GM23338 (cell line): Measurements from ENCODE around the gene NOP56. TPM values are rescaled to one million over a fixed set of nuclear protein-coding genes. Genes with fewer than 3 reads are reported as not detected.

Experiments used
- ATAC-seq: fragments of 200-7000 bp; cut with Tn5 transposase; 3 replicates; pipeline ENCODE4 v1.9.1; 2020
- DNase-seq: peaks from one replicate; pipeline ENCODE4 v3.0.0-alpha.2; 2015; ENCODE audit warnings: low spot score
- H2AFZ ChIP-seq: fragments of 200-600 bp; sonication (generic); 2 replicates; pipeline ENCODE4 v1.8.0; 2016; ENCODE audit warnings: antibody characterized with exemption, mild to moderate bottlenecking, moderate library complexity
- H3F3A ChIP-seq: fragments of 200-600 bp; sonication (generic); replicated peaks from 2 replicates; pipeline ENCODE4 v1.8.0; 2017; ENCODE audit warnings: antibody characterized with exemption, mixed run types, low read depth
- H3K27ac ChIP-seq: fragments of 200-600 bp; sonication (generic); 2 replicates; pipeline ENCODE4 v1.6.1; 2016; ENCODE audit warnings: low read depth
- H3K27me3 ChIP-seq: fragments of 200-600 bp; sonication (generic); 2 replicates; pipeline ENCODE4 v1.8.0; 2016; ENCODE audit warnings: mild to moderate bottlenecking, mixed run types, moderate library complexity; ENCODE audit not compliant: insufficient read depth
- H3K36me3 ChIP-seq: fragments of 200-600 bp; sonication (generic); 2 replicates; pipeline ENCODE4 v1.8.0; 2016; ENCODE audit warnings: mild to moderate bottlenecking; ENCODE audit not compliant: insufficient read depth
- H3K4me1 ChIP-seq: fragments of 200-600 bp; sonication (generic); 2 replicates; pipeline ENCODE4 v1.8.0; 2016; ENCODE audit warnings: mild to moderate bottlenecking, moderate library complexity; ENCODE audit not compliant: insufficient read depth
- H3K4me2 ChIP-seq: fragments of 200-600 bp; sonication (generic); 2 replicates; pipeline ENCODE4 v1.7.1; 2017; ENCODE audit warnings: mixed run types
- H3K4me3 ChIP-seq: fragments of 200-600 bp; sonication (generic); 2 replicates; pipeline ENCODE4 v1.6.1; 2016; ENCODE audit warnings: mixed run types
- H3K79me2 ChIP-seq: fragments of 200-600 bp; sonication (generic); replicated peaks from 2 replicates; pipeline ENCODE4 v1.8.0; 2017; ENCODE audit warnings: mild to moderate bottlenecking; ENCODE audit not compliant: insufficient read depth
- H3K9me2 ChIP-seq: fragments of 200-600 bp; sonication (generic); 2 replicates; pipeline ENCODE4 v1.8.0; 2017; ENCODE audit not compliant: insufficient read depth
- H4K20me1 ChIP-seq: fragments of 200-600 bp; sonication (generic); replicated peaks from 2 replicates; pipeline ENCODE4 v1.8.0; 2017; ENCODE audit warnings: mild to moderate bottlenecking; ENCODE audit not compliant: insufficient read depth
- H3K27ac Mint-ChIP-seq: 2 replicates; pipeline ENCODE4 v1.8.0; 2020; ENCODE audit warnings: inconsistent platforms, mild to moderate bottlenecking, moderate library complexity, mixed read lengths
- H3K27me3 Mint-ChIP-seq: 3 replicates; pipeline ENCODE4 v1.8.0; 2022; ENCODE audit warnings: low read depth, mild to moderate bottlenecking, moderate library complexity, mixed read lengths, inconsistent platforms; ENCODE audit not compliant: insufficient read depth, poor library complexity
- H3K36me3 Mint-ChIP-seq: 3 replicates; pipeline ENCODE4 v1.8.0; 2021; ENCODE audit warnings: low read depth, mild to moderate bottlenecking, inconsistent platforms, moderate library complexity, mixed read lengths
- H3K4me1 Mint-ChIP-seq: 3 replicates; pipeline ENCODE4 v1.8.0; 2020; ENCODE audit warnings: mild to moderate bottlenecking, inconsistent platforms, mixed read lengths
- H3K4me3 Mint-ChIP-seq: 3 replicates; pipeline ENCODE4 v1.8.0; 2021; ENCODE audit warnings: moderate library complexity, mild to moderate bottlenecking, inconsistent platforms, mixed read lengths
- H3K9me3 Mint-ChIP-seq: 3 replicates; pipeline ENCODE4 v1.8.0; 2020; ENCODE audit warnings: moderate library complexity, mild to moderate bottlenecking, inconsistent platforms, mixed read lengths
- CTCF ChIP-seq, 2 experiments: fragments of 200-600 bp in 1 of 2; sonication (generic) in 1 of 2; conservative IDR thresholded peaks; 2 replicates each; pipeline versions ENCODE4 v1.5.1 to v1.6.1; 2016 to 2017; ENCODE audit warnings: antibody characterized with exemption in 2 of 2, low read depth in 2 of 2, mild to moderate bottlenecking in 2 of 2, moderate library complexity in 1 of 2
- EZH2 ChIP-seq: fragments of 200-600 bp; sonication (generic); IDR thresholded peaks from one replicate; pipeline ENCODE4 v1.8.0; 2017; ENCODE audit warnings: antibody characterized with exemption, mild to moderate bottlenecking, low read depth; ENCODE audit not compliant: unreplicated experiment
- EZH2phosphoT487 ChIP-seq: fragments of 200-600 bp; sonication (generic); IDR thresholded peaks from one replicate; pipeline ENCODE4 v1.8.1; 2018; ENCODE audit warnings: antibody characterized with exemption; ENCODE audit not compliant: unreplicated experiment
- POLR2AphosphoS5 ChIP-seq: IDR thresholded peaks from 2 replicates; pipeline ENCODE4 v1.6.1; 2016; ENCODE audit warnings: antibody characterized with exemption, low read depth
- STAT1 ChIP-seq: IDR thresholded peaks from one replicate; pipeline ENCODE4 v1.6.1; 2016; ENCODE audit warnings: antibody characterized with exemption; ENCODE audit not compliant: unreplicated experiment
- ZNF114 ChIP-seq: fragments of 250-450 bp; sonication (Bioruptor Pico); IDR thresholded peaks from 2 replicates; pipeline ENCODE4 v1.5.0; 2020; ENCODE audit warnings: mild to moderate bottlenecking, moderate library complexity
- ZNF462 ChIP-seq: fragments of 250-450 bp; sonication (Bioruptor Pico); IDR thresholded peaks from 2 replicates; pipeline ENCODE4 v1.5.0; 2020; ENCODE audit warnings: mild to moderate bottlenecking, moderate library complexity
- microRNA counts: library from miRNA; unstranded; fragments of <30 nt; microRNA quantifications from one replicate; lab custom pipeline; 2017
- microRNA-seq: library from miRNA; unstranded; fragments of <30 nt; microRNA quantifications from one replicate; pipeline ENCODE4, GENCODE V29; 2017
- polyA plus RNA-seq: library from polyadenylated mRNA; unstranded; fragments of >200 nt; fragmentation: Nextera tagmentation; extraction: Ambion mirVana; gene quantifications from 2 replicates; pipeline ENCODE4 v1.2.1, GENCODE V29; 2016
- small RNA-seq: library from RNA; depleted of rRNA; stranded (forward); fragments of <200 nt; gene quantifications from one replicate; pipeline ENCODE3, GENCODE V24; 2014; ENCODE audit warnings: low replicate concordance
- total RNA-seq: library from RNA; depleted of rRNA; stranded (reverse); fragments of >200 nt; shearing (Covaris generic); gene quantifications from 2 replicates; pipeline ENCODE4 v1.2.3, GENCODE V29; 2014; rRNA removed

Gene NOP56
- total and polyA plus RNA-seq, 2 experiments from 2014 or later: 447 to 576 TPM

GRCh38 chr20:2706688-2707352 lies 54.4 kb downstream of the NOP56 start (continued):
- TF ChIP-seq ZNF462: no peak
- TF ChIP-seq EZH2: no peak
- no peak for TF ChIP-seq STAT1

- Histone ChIP-seq H3F3A (no peaks in the 10 kb centered on the region), H3K4me2 (no peak overlapping the region), H3K4me1 (peaks cover 35% of the 10 kb centered on the region), H3K9me2 (no peaks in the 10 kb centered on the region), H3K27ac (no peak overlapping the region), H3K36me3 (no peaks in the 10 kb centered on the region), H3K4me3 (no peak overlapping the region), H3K79me2 (no peaks in the 10 kb centered on the region), H3K27me3 (peaks cover 50% of the 10 kb centered on the region), H2AFZ (no peak overlapping the region), H4K20me1 (no peaks in the 10 kb centered on the region)
- TF ChIP-seq STAT1 (no peak), EZH2phosphoT487 (no peak), ZNF114 (CRISPR knock-in tag) (no peak), POLR2AphosphoS5 (no peak), CTCF (conservative IDR thresholded peaks at IDR 0.05; ENCODE audit: low read depth in 2 of 2) (no peak)
- no peak overlapping the region; the same call in 2 of the 3 replicates for H3K4me3 Mint-ChIP-seq
- H3K36me3 Mint-ChIP-seq: no peaks in the 10 kb centered on the region
- ATAC-seq (no peak; the same call in 2 of the 3 replicates), DNase-seq (no peak)
- no peaks in the 10 kb centered on the region for H3K9me3 Mint-ChIP-seq
- no peak overlapping the region for H3K27ac Mint-ChIP-seq
- H3K27me3 Mint-ChIP-seq: peaks cover 24% of the 10 kb centered on the region
- peaks cover 31% of the 10 kb centered on the region for H3K4me1 Mint-ChIP-seq
Observed at GRCh38 chr20:2707353-2708072, 55.1 kb downstream of the NOP56 start.

MicroRNAs encoded within 50 kb of the gene (microRNA counts, 767-probe panel; counts per million panel counts)
- microRNA hsa-miR-1292 (lab: Ali Mortazavi, UCI): not detected

Small RNAs within 50 kb of the gene (microRNA-seq; reads per million reads assigned to microRNA genes)
- 6.6 reads per million, percentile 24 among the genes with 10 or more reads in this experiment for gene MIR1292

Small RNAs within 50 kb of the gene (small RNA-seq; reads per million reads assigned to genes)
- gene SNORA51 (not detected), gene SNORD110 (not detected), gene SNORD56 (not detected), gene SNORD57 (not detected), gene SNORD86 (not detected)

Other genes starting within 250 kb of the NOP56 start
- gene SNRPB, start 181.8 kb upstream of the NOP56 start, total RNA-seq: 744 and 784 TPM in 2 replicates
- 785 and 805 TPM in 2 replicates for gene SNRPB, start 181.8 kb upstream of the NOP56 start, polyA plus RNA-seq
- 1.6 and 6.4 TPM in 2 replicates for gene ZNF343, start 143.7 kb upstream of the NOP56 start, total RNA-seq
- gene ZNF343, start 143.7 kb upstream of the NOP56 start, polyA plus RNA-seq: 1.1 and 2.4 TPM in 2 replicates
- 0.12 TPM in 1 of 2 replicates, not detected in the other for gene TMC2, start 116.1 kb upstream of the NOP56 start, total RNA-seq
- not detected in 2 replicates for gene TMC2, start 116.1 kb upstream of the NOP56 start, polyA plus RNA-seq
- 126 and 141 TPM in 2 replicates for gene IDH3B, start 11.6 kb downstream of the NOP56 start, total RNA-seq
- gene IDH3B, start 11.6 kb downstream of the NOP56 start, polyA plus RNA-seq: 77.7 and 87.1 TPM in 2 replicates
- 0.50 and 0.66 TPM in 2 replicates for gene EBF4, start 40.1 kb downstream of the NOP56 start, total RNA-seq
- gene EBF4, start 40.1 kb downstream of the NOP56 start, polyA plus RNA-seq: 1.4 and 1.6 TPM in 2 replicates
- 21.5 and 29.3 TPM in 2 replicates for gene CPXM1, start 148.0 kb downstream of the NOP56 start, total RNA-seq
- gene CPXM1, start 148.0 kb downstream of the NOP56 start, polyA plus RNA-seq: 15.3 and 17.0 TPM in 2 replicates
- not detected in 2 replicates for gene C20orf141, start 162.4 kb downstream of the NOP56 start, total RNA-seq
- gene C20orf141, start 162.4 kb downstream of the NOP56 start, polyA plus RNA-seq: not detected in 2 replicates
- not detected in 2 replicates for gene TMEM239, start 163.7 kb downstream of the NOP56 start, total RNA-seq
- gene TMEM239, start 163.7 kb downstream of the NOP56 start, polyA plus RNA-seq: not detected in 2 replicates
- gene PCED1A, start 188.0 kb downstream of the NOP56 start, total RNA-seq: 8.9 and 9.9 TPM in 2 replicates
- 5.0 and 5.3 TPM in 2 replicates for gene PCED1A, start 188.0 kb downstream of the NOP56 start, polyA plus RNA-seq
- 17.7 and 20.4 TPM in 2 replicates for gene VPS16, start 188.1 kb downstream of the NOP56 start, total RNA-seq
- gene VPS16, start 188.1 kb downstream of the NOP56 start, polyA plus RNA-seq: 11.2 and 13.5 TPM in 2 replicates
- gene PTPRA, start 220.8 kb downstream of the NOP56 start, total RNA-seq: 37.8 and 43.9 TPM in 2 replicates
- 39.3 and 46.9 TPM in 2 replicates for gene PTPRA, start 220.8 kb downstream of the NOP56 start, polyA plus RNA-seq